HCT116 (cell line): ENCODE data around the gene MAP2K5. TPM values are rescaled to one million over a fixed set of nuclear protein-coding genes. Genes with fewer than 3 reads are reported as not detected.

ENCODE experiments used
- ATAC-seq: fragments of 200-7000 bp; cut with Tn5 transposase; 2 replicates; pipeline ENCODE4 v1.9.1; 2020; ENCODE audit warnings: mild to moderate bottlenecking, moderate library complexity
- BruUV-seq: library from RNA; stranded (reverse); fragments of 400-500 nt; replicated peaks from 2 replicates; lab custom pipeline; 2021; lab: Mats Ljungman, UMichigan
- CTCF ChIA-PET: fragments of 300-600 bp; sonication (Branson Sonifier 250); formaldehyde crosslinking; loops from one replicate; lab custom pipeline; 2021; ENCODE audit warnings: antibody characterized with exemption; lab: Charles Lee
- POLR2A ChIA-PET: fragments of 300-600, 350-600 bp; sonication (Branson Sonifier 250); formaldehyde crosslinking; loops from one replicate; lab custom pipeline; 2021; ENCODE audit warnings: antibody characterized with exemption; lab: Charles Lee
- RAD21 ChIA-PET, 2 experiments: fragments of 300-600 bp; sonication (Branson Sonifier 250); formaldehyde crosslinking; loops; one replicate each; lab custom pipeline; 2023; ENCODE audit warnings: low total read pairs in 2 of 2; ENCODE audit not compliant: uncharacterized antibody in 2 of 2, unreplicated experiment in 2 of 2, low non-redundant PET in 1 of 2; lab: Charles Lee
- DNase-seq: peaks from one replicate; pipeline ENCODE4 v3.0.0-alpha.2; 2010; ENCODE audit warnings: low read depth, low spot score
- H2AFZ ChIP-seq: fragments of 200-600 bp; shearing (Covaris generic), sonication (generic); 2 replicates; pipeline ENCODE4 v1.6.1; 2017; ENCODE audit warnings: low read depth, mixed run types, mixed read lengths, antibody characterized with exemption, low read length; ENCODE audit not compliant: poor library complexity, severe bottlenecking
- H3K27ac ChIP-seq: 2 replicates; pipeline ENCODE4 v1.5.1; 2012; ENCODE audit warnings: low read depth, low read length
- H3K27me3 ChIP-seq: fragments of 200-600 bp; sonication (generic); 2 replicates; pipeline ENCODE4 v1.6.1; 2016; ENCODE audit warnings: mixed run types, low read length, mixed read lengths; ENCODE audit not compliant: insufficient read depth
- H3K36me3 ChIP-seq, 2 experiments: fragments of 200-500 bp in 1 of 2; fragments of 200-600 bp in 1 of 2; sonication (Bioruptor generic) in 1 of 2; sonication (generic) in 1 of 2; 2 replicates each; pipeline versions ENCODE4 v1.5.1 to v1.6.1; 2014 to 2016; ENCODE audit warnings: low read length in 2 of 2, inconsistent platforms in 1 of 2, mixed read lengths in 1 of 2, mixed run types in 1 of 2; ENCODE audit not compliant: insufficient read depth in 2 of 2, control insufficient read depth in 1 of 2
- H3K4me1 ChIP-seq, 2 experiments: fragments of 200-600 bp in 1 of 2; sonication (generic) in 1 of 2; 2 replicates each; pipeline versions ENCODE4 v1.5.1 to v1.6.1; 2012 to 2017; ENCODE audit warnings: low read length in 2 of 2, inconsistent platforms in 1 of 2, mild to moderate bottlenecking in 1 of 2, mixed read lengths in 1 of 2, mixed run types in 1 of 2, moderate library complexity in 1 of 2; ENCODE audit not compliant: insufficient read depth in 2 of 2, control insufficient read depth in 1 of 2
- H3K4me2 ChIP-seq: fragments of 200-600 bp; sonication (generic); 2 replicates; pipeline ENCODE4 v1.6.1; 2017; ENCODE audit warnings: mixed run types, low read length, mixed read lengths
- H3K4me3 ChIP-seq, 2 experiments: fragments of 200-600 bp in 1 of 2; sonication (generic) in 1 of 2; replicated peaks in 1 of 2; 2 replicates each; pipeline ENCODE4 v1.5.1; 2011 to 2016; ENCODE audit warnings: low read length in 2 of 2, control low read depth in 1 of 2, low read depth in 1 of 2, mild to moderate bottlenecking in 1 of 2, mixed read lengths in 1 of 2, mixed run types in 1 of 2
- H3K79me2 ChIP-seq: fragments of 200-600 bp; sonication (generic); 2 replicates; pipeline ENCODE4 v1.6.1; 2017; ENCODE audit warnings: mild to moderate bottlenecking, mixed run types, low read length, moderate library complexity, mixed read lengths; ENCODE audit not compliant: insufficient read depth
- H3K9ac ChIP-seq: fragments of 200-600 bp; sonication (generic); 2 replicates; pipeline ENCODE4 v1.6.1; 2016; ENCODE audit warnings: low read length, mixed read lengths
- H3K9me2 ChIP-seq: fragments of 200-600 bp; sonication (generic), shearing (Covaris generic); 2 replicates; pipeline ENCODE4 v1.6.1; 2017; ENCODE audit warnings: mixed run types, mild to moderate bottlenecking, moderate library complexity; ENCODE audit not compliant: insufficient read depth
- H3K9me3 ChIP-seq, 2 experiments: fragments of 200-500 bp in 1 of 2; fragments of 200-600 bp in 1 of 2; sonication (Bioruptor generic) in 1 of 2; sonication (generic) in 1 of 2; 2 replicates each; pipeline ENCODE4 v1.6.1; 2014 to 2017; ENCODE audit warnings: low read length in 2 of 2, mixed read lengths in 2 of 2, inconsistent platforms in 1 of 2, low read depth in 1 of 2, mild to moderate bottlenecking in 1 of 2, mixed run types in 1 of 2, moderate library complexity in 1 of 2; ENCODE audit not compliant: control insufficient read depth in 1 of 2, insufficient read depth in 1 of 2
- H4K20me1 ChIP-seq: fragments of 200-600 bp; sonication (generic), shearing (Covaris generic); 2 replicates; pipeline ENCODE4 v1.6.1; 2017; ENCODE audit warnings: mixed run types, mild to moderate bottlenecking, moderate library complexity; ENCODE audit not compliant: insufficient read depth
- CEBPB ChIP-seq: IDR thresholded peaks from 2 replicates; pipeline ENCODE4 v1.6.1; 2012; ENCODE audit warnings: low read depth
- EGR1 ChIP-seq: IDR thresholded peaks from 2 replicates; pipeline ENCODE4 v1.6.1; 2012; ENCODE audit warnings: low read depth
- ELF1 ChIP-seq: IDR thresholded peaks from 2 replicates; pipeline ENCODE4 v1.6.1; 2012; ENCODE audit warnings: low read depth, borderline replicate concordance
- POLR2AphosphoS5 ChIP-seq: IDR thresholded peaks from 2 replicates; pipeline ENCODE4 v1.6.1; 2011; ENCODE audit warnings: mild to moderate bottlenecking, low read depth, low read length, moderate library complexity
- RAD21 ChIP-seq: IDR thresholded peaks from 2 replicates; pipeline ENCODE4 v1.6.1; 2012; ENCODE audit warnings: low read depth, mild to moderate bottlenecking
- REST ChIP-seq: IDR thresholded peaks from 2 replicates; pipeline ENCODE4 v1.6.1; 2012; ENCODE audit warnings: low read depth
- SIN3A ChIP-seq: IDR thresholded peaks from 2 replicates; pipeline ENCODE4 v1.6.1; 2012; ENCODE audit warnings: low read depth
- SRF ChIP-seq: IDR thresholded peaks from 2 replicates; pipeline ENCODE4 v1.6.1; 2012; ENCODE audit warnings: low read depth
- TCF7L2 ChIP-seq: IDR thresholded peaks from 2 replicates; pipeline ENCODE4 v1.7.0; 2011; ENCODE audit warnings: borderline replicate concordance, inconsistent platforms; ENCODE audit not compliant: insufficient read depth, insufficient read length; ENCODE audit errors: extremely low read depth
- ZBTB33 ChIP-seq: IDR thresholded peaks from 2 replicates; pipeline ENCODE4 v1.6.1; 2011; ENCODE audit warnings: mild to moderate bottlenecking, low read length, moderate library complexity; ENCODE audit not compliant: insufficient replicate concordance; ENCODE audit errors: extremely low read depth
- ZFX ChIP-seq: fragments of 450-650 bp; IDR thresholded peaks from 2 replicates; pipeline ENCODE4 v1.6.1; 2017
- ZNF274 ChIP-seq: fragments of 200-500 bp; sonication (Bioruptor generic); IDR thresholded peaks from 2 replicates; pipeline ENCODE4 v1.6.1; 2014; ENCODE audit warnings: mild to moderate bottlenecking, low read depth, low read length, inconsistent platforms
- intact Hi-C: fragments of 100-400 bp; cut with micrococcal nuclease; formaldehyde crosslinking; loops from 2 replicates; pipeline ENCODE4 v1.10.0; 2022
- total RNA-seq: library from RNA; stranded (reverse); gene quantifications from one replicate; pipeline ENCODE4 v1.2.1, GENCODE V29; 2021; ENCODE audit not compliant: unreplicated experiment
- TF ChIP-seq, protein P1 (sequence below): IDR thresholded peaks from 2 replicates; pipeline ENCODE4 v1.6.1; 2012
- TF ChIP-seq, protein P2 (sequence below), 3 experiments: fragments of 200-600 bp in 1 of 3; sonication (generic) in 1 of 3; IDR thresholded peaks in 2 of 3; conservative IDR thresholded peaks in 1 of 3; 2 replicates each; pipeline ENCODE4 v1.5.1; 2012 to 2017; ENCODE audit warnings: low read depth in 2 of 3, low read length in 2 of 3, antibody characterized with exemption in 1 of 3, borderline replicate concordance in 1 of 3, control low read depth in 1 of 3, mild to moderate bottlenecking in 1 of 3, mixed read lengths in 1 of 3, mixed run types in 1 of 3, moderate library complexity in 1 of 3; ENCODE audit not compliant: insufficient read depth in 1 of 3

MAP2K5 gene
- total RNA-seq, 1 experiment from 2014 or later: 15.6 TPM

- ChIA-PET CTCF (no interaction called here), RAD21 (no interaction called here), POLR2A (no interaction called here)
- DNase-seq (no peak), ATAC-seq (no peak)
- no peaks in the 10 kb centered on the region for H3K79me2 ChIP-seq
- H3K4me2 ChIP-seq: no peak overlapping the region
- intact Hi-C loops: no loop called here
- no peaks in the 10 kb centered on the region for H3K36me3 ChIP-seq
- H3K9ac ChIP-seq: no peak overlapping the region
- no peaks in the 10 kb centered on the region for H3K9me3 ChIP-seq
- H3K4me1 ChIP-seq: no peaks in the 10 kb centered on the region
- H2AFZ ChIP-seq: no peak overlapping the region
- no peak overlapping the region for H3K27ac ChIP-seq
- no peaks in the 10 kb centered on the region for H3K9me2 ChIP-seq
- TF ChIP-seq RAD21: no peak
- no peak for TF ChIP-seq POLR2AphosphoS5
- no peak for TF ChIP-seq SIN3A
- no peak for TF ChIP-seq EGR1
- TF ChIP-seq, protein P1, sequence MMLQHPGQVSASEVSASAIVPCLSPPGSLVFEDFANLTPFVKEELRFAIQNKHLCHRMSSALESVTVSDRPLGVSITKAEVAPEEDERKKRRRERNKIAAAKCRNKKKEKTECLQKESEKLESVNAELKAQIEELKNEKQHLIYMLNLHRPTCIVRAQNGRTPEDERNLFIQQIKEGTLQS: no peak
- TF ChIP-seq CEBPB: no peak
- no peak for TF ChIP-seq TCF7L2
- TF ChIP-seq ZFX: no peak
- no peak for TF ChIP-seq ZBTB33
- TF ChIP-seq, protein P2, sequence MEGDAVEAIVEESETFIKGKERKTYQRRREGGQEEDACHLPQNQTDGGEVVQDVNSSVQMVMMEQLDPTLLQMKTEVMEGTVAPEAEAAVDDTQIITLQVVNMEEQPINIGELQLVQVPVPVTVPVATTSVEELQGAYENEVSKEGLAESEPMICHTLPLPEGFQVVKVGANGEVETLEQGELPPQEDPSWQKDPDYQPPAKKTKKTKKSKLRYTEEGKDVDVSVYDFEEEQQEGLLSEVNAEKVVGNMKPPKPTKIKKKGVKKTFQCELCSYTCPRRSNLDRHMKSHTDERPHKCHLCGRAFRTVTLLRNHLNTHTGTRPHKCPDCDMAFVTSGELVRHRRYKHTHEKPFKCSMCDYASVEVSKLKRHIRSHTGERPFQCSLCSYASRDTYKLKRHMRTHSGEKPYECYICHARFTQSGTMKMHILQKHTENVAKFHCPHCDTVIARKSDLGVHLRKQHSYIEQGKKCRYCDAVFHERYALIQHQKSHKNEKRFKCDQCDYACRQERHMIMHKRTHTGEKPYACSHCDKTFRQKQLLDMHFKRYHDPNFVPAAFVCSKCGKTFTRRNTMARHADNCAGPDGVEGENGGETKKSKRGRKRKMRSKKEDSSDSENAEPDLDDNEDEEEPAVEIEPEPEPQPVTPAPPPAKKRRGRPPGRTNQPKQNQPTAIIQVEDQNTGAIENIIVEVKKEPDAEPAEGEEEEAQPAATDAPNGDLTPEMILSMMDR (IDR thresholded peaks at IDR 0.05 in 2 of 3, conservative IDR thresholded peaks at IDR 0.05 in 1 of 3; ENCODE audit: borderline replicate concordance in 1 of 3, insufficient read depth in 1 of 3, low read depth in 2 of 3, low read length in 2 of 3): no peak
- TF ChIP-seq REST: no peak
- TF ChIP-seq ELF1: no peak
- TF ChIP-seq SRF: no peak
- TF ChIP-seq ZNF274: no peak
- H3K4me3 ChIP-seq: no peak overlapping the region
- H4K20me1 ChIP-seq: no peaks in the 10 kb centered on the region
- no TSS peak for BruUV-seq
- no peaks in the 10 kb centered on the region for H3K27me3 ChIP-seq
Measured at GRCh38 chr15:67740405-67740804, 197.9 kb downstream of the MAP2K5 start.
